NCI-H2196 (cell line): ENCODE results near the gene REG1B.
"Not testable (repeated sequence)": the region's sequence is repeated elsewhere in the genome, so short reads cannot be mapped to it uniquely, and the experiment has no call there.

Source experiments
- DNase-seq: peaks from one replicate; lab custom pipeline; 2025; ENCODE audit not compliant: unreplicated experiment; lab: John Stamatoyannopoulos, UW

Gene REG1B

GRCh38 chr2:79084495-79085135 is 3.2 kb downstream of the REG1B start:
- DNase-seq, result no peak

- no peak for DNase-seq
Measured at GRCh38 chr2:79083597-79084251, 4.1 kb downstream of the REG1B start.

GRCh38 chr2:79082987-79083386 is 4.8 kb downstream of the REG1B start:
- no peak for DNase-seq

- no peak for DNase-seq
Measured at GRCh38 chr2:79071078-79071477, 16.7 kb downstream of the REG1B start.

- no peak for DNase-seq
Measured at GRCh38 chr2:79065201-79065600, 22.6 kb downstream of the REG1B start.

GRCh38 chr2:79054769-79055168 is 33.0 kb downstream of the REG1B start:
- not testable (repeated sequence) for DNase-seq

GRCh38 chr2:79053486-79053885 is 34.3 kb downstream of the REG1B start:
- DNase-seq, result not testable (repeated sequence)

- no peak for DNase-seq
Measured at GRCh38 chr2:79041032-79041448, 46.8 kb downstream of the REG1B start.

- DNase-seq, result no peak
Measured at GRCh38 chr2:79039944-79040343, 47.8 kb downstream of the REG1B start.
